ENCODE results near the gene TRIM51G. TPM values are rescaled to one million over a fixed set of nuclear protein-coding genes. Genes with fewer than 3 reads are reported as not detected.

Gene TRIM51G, protein sequence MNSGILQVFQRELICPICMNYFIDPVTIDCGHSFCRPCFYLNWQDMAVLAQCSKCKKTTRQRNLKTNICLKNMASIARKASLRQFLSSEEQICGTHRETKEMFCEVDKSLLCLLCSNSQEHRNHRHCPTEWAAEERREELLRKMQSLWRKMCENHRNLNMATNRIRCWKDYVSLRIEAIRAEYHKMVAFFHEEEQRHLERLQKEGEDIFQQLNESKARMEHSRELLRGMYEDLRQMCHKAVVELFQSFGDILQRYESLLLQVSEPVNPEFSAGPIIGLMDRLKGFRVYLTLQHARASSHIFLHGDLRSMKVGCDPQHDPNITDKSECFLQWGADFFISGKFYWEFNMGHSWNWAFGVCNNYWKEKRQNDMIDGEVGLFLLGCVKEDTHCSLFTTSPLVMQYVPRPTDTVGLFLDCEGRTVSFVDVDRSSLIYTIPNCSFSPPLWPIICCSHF
- total RNA-seq, result not detected in 2 replicates

DNA sequence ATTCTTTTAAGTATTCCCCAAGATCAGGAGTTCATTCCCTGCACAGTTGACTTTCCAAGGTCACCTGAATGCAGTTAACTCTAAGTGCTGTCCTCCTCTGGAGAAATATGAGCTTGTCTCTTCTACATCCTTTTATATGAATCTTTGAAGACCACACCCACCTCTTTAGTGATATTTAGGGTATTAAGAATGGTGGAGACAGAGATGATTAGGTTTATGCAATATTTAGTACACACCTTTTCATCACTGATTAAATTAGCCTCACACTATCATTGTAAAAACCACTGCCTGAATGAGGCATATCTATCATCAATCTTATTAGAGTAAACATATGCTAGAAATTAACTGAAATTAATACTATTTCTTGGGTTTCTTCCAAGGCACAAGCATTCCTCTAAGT lies at the start of gene TRIM51G:
Gene TRIM51G (minus strand): TSS at position 101 of the 400 bp plus-strand sequence. CDS start 2,190 bp downstream, outside the sequence.

DNA sequence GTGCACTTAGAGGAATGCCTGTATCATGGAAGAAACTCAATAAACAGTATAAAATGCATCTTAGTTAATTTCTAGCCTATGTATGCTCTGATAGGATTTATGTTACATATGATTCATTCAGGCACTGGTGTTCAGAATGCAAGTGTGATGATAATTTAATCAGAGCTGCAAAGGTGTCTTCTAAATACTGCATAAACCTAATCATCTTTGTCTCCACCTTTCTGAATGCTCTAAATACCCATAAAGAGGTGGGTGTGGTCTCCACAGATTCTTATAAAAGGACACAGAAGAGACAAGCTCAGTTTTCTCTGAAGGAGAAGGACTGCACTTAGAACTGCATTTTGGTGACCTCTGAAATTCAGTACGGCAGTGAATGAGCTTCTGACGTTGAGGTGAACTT lies 44.8 kb upstream of the TRIM51G start, which contains the start of gene TRIM49B:
Gene TRIM49B (plus strand): TSS at position 301 of the 400 bp plus-strand sequence. CDS start 2,777 bp downstream, outside the sequence.

Other genes starting within 250 kb of the TRIM51G start
- gene TRIM49B, start 44.9 kb upstream of the TRIM51G start, total RNA-seq, result not detected in 2 replicates
- gene TRIM64C, start 75.2 kb upstream of the TRIM51G start, total RNA-seq, result not detected in 2 replicates
- not detected in 2 replicates for gene FOLH1, start 224.7 kb upstream of the TRIM51G start, total RNA-seq